GM12878 (cell line): ENCODE results near the gene INSL3. TPM values are rescaled to one million over a fixed set of nuclear protein-coding genes. Genes with fewer than 3 reads are reported as not detected.

ENCODE experiments used
- BRCA1 ChIP-seq: IDR thresholded peaks from 2 replicates; pipeline ENCODE4 v1.6.1; 2011; ENCODE audit warnings: low read depth, low read length, improper control_type of control experiment
- CBFB ChIP-seq: IDR thresholded peaks from 2 replicates; pipeline ENCODE4 v1.6.1; 2016; ENCODE audit warnings: antibody characterized with exemption, low read depth
- EGR1 ChIP-seq, 2 experiments: IDR thresholded peaks; 1 replicate in 1 of 2; 2 replicates in 1 of 2; pipeline ENCODE4 v1.6.1; 2011 to 2012; ENCODE audit warnings: low read depth in 2 of 2, low read length in 2 of 2, borderline replicate concordance in 1 of 2, mild to moderate bottlenecking in 1 of 2, moderate library complexity in 1 of 2
- FOS ChIP-seq: IDR thresholded peaks from 3 replicates; pipeline ENCODE4 v1.6.1; 2011; ENCODE audit warnings: borderline replicate concordance; ENCODE audit not compliant: insufficient read length; ENCODE audit errors: extremely low read depth
- IRF4 ChIP-seq: IDR thresholded peaks from 2 replicates; pipeline ENCODE4 v1.6.1; 2011; ENCODE audit warnings: low read depth, low read length
- NFYA ChIP-seq: IDR thresholded peaks from 2 replicates; pipeline ENCODE4 v1.6.1; 2011; ENCODE audit warnings: low read depth, mild to moderate bottlenecking, low read length, improper control_type of control experiment, borderline replicate concordance
- SMC3 ChIP-seq: IDR thresholded peaks from 2 replicates; pipeline ENCODE4 v1.6.1; 2011; ENCODE audit warnings: low read length, improper control_type of control experiment, borderline replicate concordance
- SRF ChIP-seq, 2 experiments: IDR thresholded peaks; 2 replicates each; pipeline ENCODE4 v1.6.1; 2011; ENCODE audit warnings: low read depth in 2 of 2, low read length in 2 of 2, mild to moderate bottlenecking in 1 of 2, moderate library complexity in 1 of 2
- STAT1 ChIP-seq: fragments of 450-650 bp; conservative IDR thresholded peaks from 2 replicates; pipeline ENCODE4 v1.6.1; 2014; ENCODE audit warnings: antibody characterized with exemption, mild to moderate bottlenecking
- STAT3 ChIP-seq: IDR thresholded peaks from 2 replicates; pipeline ENCODE4 v1.6.1; 2011; ENCODE audit warnings: low read depth, low read length, improper control_type of control experiment
- TAF1 ChIP-seq: IDR thresholded peaks from 2 replicates; pipeline ENCODE4 v1.6.1; 2011; ENCODE audit warnings: mild to moderate bottlenecking, low read depth, low read length, borderline replicate concordance
- WRNIP1 ChIP-seq: IDR thresholded peaks from 2 replicates; pipeline ENCODE4 v1.6.1; 2011; ENCODE audit warnings: low read depth, low read length, improper control_type of control experiment, borderline replicate concordance
- YY1 ChIP-seq: IDR thresholded peaks from 2 replicates; pipeline ENCODE4 v1.6.1; 2011; ENCODE audit warnings: low read depth, mild to moderate bottlenecking, low read length
- polyA plus RNA-seq, 11 experiments: library from polyadenylated mRNA; depleted of rRNA in 4 of 11; unstranded in 6 of 11; stranded (reverse) in 5 of 11; fragments of >200 nt; fragmentation: Nextera tagmentation in 4 of 11; fragmentation: Illumina TruSeq in 1 of 11; extraction: Ambion mirVana in 4 of 11; extraction: Trizol in 1 of 11; gene quantifications; 1 replicate in 1 of 11; 2 replicates in 10 of 11; pipeline versions ENCODE4 v1.2.1 to v1.2.3, GENCODE V29; 2011 to 2016; ENCODE audit warnings: inconsistent platforms in 2 of 11, missing spikeins in 2 of 11, low read depth in 1 of 11
- total RNA-seq, 4 experiments: library from RNA; depleted of rRNA in 3 of 4; stranded (reverse); fragments of >200 nt in 3 of 4; fragmentation: Illumina TruSeq in 1 of 4; extraction: Trizol in 1 of 4; gene quantifications; 2 replicates each; pipeline versions ENCODE4 v1.2.1 to v1.2.3, GENCODE V29; 2013 to 2021
- TF ChIP-seq, protein P1 (sequence below): fragments of 450-650 bp; IDR thresholded peaks from 2 replicates; pipeline ENCODE4 v1.6.1; 2017; ENCODE audit warnings: mild to moderate bottlenecking
- TF ChIP-seq, protein P2 (sequence below): IDR thresholded peaks from 2 replicates; pipeline ENCODE4 v1.6.1; 2012; ENCODE audit warnings: mild to moderate bottlenecking, low read depth, low read length
- TF ChIP-seq, protein P3 (sequence below): fragments of 450-650 bp; IDR thresholded peaks from 2 replicates; pipeline ENCODE4 v1.6.1; 2016; ENCODE audit warnings: mild to moderate bottlenecking
- TF ChIP-seq, protein P4 (sequence below): IDR thresholded peaks from 2 replicates; pipeline ENCODE4 v1.6.1; 2012; ENCODE audit warnings: low read depth, low read length, improper control_type of control experiment

The INSL3 gene
- total and polyA plus RNA-seq, 10 of the 15 experiments (the other 5 are each of a cell fraction or from before 2014, with no cell fraction given) = 0.27 to 1.9 (median 0.70) TPM

- TF ChIP-seq, protein P1, sequence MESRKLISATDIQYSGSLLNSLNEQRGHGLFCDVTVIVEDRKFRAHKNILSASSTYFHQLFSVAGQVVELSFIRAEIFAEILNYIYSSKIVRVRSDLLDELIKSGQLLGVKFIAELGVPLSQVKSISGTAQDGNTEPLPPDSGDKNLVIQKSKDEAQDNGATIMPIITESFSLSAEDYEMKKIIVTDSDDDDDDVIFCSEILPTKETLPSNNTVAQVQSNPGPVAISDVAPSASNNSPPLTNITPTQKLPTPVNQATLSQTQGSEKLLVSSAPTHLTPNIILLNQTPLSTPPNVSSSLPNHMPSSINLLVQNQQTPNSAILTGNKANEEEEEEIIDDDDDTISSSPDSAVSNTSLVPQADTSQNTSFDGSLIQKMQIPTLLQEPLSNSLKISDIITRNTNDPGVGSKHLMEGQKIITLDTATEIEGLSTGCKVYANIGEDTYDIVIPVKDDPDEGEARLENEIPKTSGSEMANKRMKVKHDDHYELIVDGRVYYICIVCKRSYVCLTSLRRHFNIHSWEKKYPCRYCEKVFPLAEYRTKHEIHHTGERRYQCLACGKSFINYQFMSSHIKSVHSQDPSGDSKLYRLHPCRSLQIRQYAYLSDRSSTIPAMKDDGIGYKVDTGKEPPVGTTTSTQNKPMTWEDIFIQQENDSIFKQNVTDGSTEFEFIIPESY = no peak
- TF ChIP-seq SRF (IDR thresholded peaks at IDR 0.05; ENCODE audit: low read depth in 2 of 2, low read length in 2 of 2) (no peak), SMC3 (peak; percentile 98), WRNIP1 (no peak), FOS (no peak), EGR1 (IDR thresholded peaks at IDR 0.05; ENCODE audit: borderline replicate concordance in 1 of 2, low read depth in 2 of 2, low read length in 2 of 2) (no peak), NFYA (no peak), STAT3 (no peak), STAT1 (no peak), YY1 (no peak), CBFB (no peak), BRCA1 (no peak), TAF1 (no peak), IRF4 (no peak)
- TF ChIP-seq, protein P2, sequence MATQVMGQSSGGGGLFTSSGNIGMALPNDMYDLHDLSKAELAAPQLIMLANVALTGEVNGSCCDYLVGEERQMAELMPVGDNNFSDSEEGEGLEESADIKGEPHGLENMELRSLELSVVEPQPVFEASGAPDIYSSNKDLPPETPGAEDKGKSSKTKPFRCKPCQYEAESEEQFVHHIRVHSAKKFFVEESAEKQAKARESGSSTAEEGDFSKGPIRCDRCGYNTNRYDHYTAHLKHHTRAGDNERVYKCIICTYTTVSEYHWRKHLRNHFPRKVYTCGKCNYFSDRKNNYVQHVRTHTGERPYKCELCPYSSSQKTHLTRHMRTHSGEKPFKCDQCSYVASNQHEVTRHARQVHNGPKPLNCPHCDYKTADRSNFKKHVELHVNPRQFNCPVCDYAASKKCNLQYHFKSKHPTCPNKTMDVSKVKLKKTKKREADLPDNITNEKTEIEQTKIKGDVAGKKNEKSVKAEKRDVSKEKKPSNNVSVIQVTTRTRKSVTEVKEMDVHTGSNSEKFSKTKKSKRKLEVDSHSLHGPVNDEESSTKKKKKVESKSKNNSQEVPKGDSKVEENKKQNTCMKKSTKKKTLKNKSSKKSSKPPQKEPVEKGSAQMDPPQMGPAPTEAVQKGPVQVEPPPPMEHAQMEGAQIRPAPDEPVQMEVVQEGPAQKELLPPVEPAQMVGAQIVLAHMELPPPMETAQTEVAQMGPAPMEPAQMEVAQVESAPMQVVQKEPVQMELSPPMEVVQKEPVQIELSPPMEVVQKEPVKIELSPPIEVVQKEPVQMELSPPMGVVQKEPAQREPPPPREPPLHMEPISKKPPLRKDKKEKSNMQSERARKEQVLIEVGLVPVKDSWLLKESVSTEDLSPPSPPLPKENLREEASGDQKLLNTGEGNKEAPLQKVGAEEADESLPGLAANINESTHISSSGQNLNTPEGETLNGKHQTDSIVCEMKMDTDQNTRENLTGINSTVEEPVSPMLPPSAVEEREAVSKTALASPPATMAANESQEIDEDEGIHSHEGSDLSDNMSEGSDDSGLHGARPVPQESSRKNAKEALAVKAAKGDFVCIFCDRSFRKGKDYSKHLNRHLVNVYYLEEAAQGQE = no peak
- TF ChIP-seq, protein P3, sequence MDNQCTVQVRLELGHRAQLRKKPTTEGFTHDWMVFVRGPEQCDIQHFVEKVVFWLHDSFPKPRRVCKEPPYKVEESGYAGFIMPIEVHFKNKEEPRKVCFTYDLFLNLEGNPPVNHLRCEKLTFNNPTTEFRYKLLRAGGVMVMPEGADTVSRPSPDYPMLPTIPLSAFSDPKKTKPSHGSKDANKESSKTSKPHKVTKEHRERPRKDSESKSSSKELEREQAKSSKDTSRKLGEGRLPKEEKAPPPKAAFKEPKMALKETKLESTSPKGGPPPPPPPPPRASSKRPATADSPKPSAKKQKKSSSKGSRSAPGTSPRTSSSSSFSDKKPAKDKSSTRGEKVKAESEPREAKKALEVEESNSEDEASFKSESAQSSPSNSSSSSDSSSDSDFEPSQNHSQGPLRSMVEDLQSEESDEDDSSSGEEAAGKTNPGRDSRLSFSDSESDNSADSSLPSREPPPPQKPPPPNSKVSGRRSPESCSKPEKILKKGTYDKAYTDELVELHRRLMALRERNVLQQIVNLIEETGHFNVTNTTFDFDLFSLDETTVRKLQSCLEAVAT = no peak
- TF ChIP-seq, protein P4, sequence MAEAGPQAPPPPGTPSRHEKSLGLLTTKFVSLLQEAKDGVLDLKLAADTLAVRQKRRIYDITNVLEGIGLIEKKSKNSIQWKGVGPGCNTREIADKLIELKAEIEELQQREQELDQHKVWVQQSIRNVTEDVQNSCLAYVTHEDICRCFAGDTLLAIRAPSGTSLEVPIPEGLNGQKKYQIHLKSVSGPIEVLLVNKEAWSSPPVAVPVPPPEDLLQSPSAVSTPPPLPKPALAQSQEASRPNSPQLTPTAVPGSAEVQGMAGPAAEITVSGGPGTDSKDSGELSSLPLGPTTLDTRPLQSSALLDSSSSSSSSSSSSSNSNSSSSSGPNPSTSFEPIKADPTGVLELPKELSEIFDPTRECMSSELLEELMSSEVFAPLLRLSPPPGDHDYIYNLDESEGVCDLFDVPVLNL = no peak
Observed at GRCh38 chr19:17855280-17856152, 34.2 kb upstream of the INSL3 start (continued).
